ENCODE measurements around the gene FRMPD1. TPM values are rescaled to one million over a fixed set of nuclear protein-coding genes. Genes with fewer than 3 reads are reported as not detected.

Gene FRMPD1
- total and polyA plus RNA-seq, 10 of the 15 experiments (the other 5 are each of a cell fraction or from before 2014, with no cell fraction given) = 0.01 to 0.08 (median 0.05) TPM; not detected in 6

- no peak for TF ChIP-seq SREBF2 (IDR thresholded peaks at IDR 0.05; ENCODE audit: low read length)
- no peak for TF ChIP-seq SP1 (IDR thresholded peaks at IDR 0.05; ENCODE audit: low read depth, low read length)
- TF ChIP-seq HDGF (IDR thresholded peaks at IDR 0.05) = no peak
- TF ChIP-seq, protein P1, sequence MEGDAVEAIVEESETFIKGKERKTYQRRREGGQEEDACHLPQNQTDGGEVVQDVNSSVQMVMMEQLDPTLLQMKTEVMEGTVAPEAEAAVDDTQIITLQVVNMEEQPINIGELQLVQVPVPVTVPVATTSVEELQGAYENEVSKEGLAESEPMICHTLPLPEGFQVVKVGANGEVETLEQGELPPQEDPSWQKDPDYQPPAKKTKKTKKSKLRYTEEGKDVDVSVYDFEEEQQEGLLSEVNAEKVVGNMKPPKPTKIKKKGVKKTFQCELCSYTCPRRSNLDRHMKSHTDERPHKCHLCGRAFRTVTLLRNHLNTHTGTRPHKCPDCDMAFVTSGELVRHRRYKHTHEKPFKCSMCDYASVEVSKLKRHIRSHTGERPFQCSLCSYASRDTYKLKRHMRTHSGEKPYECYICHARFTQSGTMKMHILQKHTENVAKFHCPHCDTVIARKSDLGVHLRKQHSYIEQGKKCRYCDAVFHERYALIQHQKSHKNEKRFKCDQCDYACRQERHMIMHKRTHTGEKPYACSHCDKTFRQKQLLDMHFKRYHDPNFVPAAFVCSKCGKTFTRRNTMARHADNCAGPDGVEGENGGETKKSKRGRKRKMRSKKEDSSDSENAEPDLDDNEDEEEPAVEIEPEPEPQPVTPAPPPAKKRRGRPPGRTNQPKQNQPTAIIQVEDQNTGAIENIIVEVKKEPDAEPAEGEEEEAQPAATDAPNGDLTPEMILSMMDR (IDR thresholded peaks at IDR 0.05 in 2 of 3, conservative IDR thresholded peaks at IDR 0.05 in 1 of 3; ENCODE audit: control insufficient read depth in 2 of 3, extremely low read depth in 1 of 3, insufficient read depth in 1 of 3, low read depth in 3 of 3, low read length in 3 of 3) = no peak
- TF ChIP-seq, protein P2, sequence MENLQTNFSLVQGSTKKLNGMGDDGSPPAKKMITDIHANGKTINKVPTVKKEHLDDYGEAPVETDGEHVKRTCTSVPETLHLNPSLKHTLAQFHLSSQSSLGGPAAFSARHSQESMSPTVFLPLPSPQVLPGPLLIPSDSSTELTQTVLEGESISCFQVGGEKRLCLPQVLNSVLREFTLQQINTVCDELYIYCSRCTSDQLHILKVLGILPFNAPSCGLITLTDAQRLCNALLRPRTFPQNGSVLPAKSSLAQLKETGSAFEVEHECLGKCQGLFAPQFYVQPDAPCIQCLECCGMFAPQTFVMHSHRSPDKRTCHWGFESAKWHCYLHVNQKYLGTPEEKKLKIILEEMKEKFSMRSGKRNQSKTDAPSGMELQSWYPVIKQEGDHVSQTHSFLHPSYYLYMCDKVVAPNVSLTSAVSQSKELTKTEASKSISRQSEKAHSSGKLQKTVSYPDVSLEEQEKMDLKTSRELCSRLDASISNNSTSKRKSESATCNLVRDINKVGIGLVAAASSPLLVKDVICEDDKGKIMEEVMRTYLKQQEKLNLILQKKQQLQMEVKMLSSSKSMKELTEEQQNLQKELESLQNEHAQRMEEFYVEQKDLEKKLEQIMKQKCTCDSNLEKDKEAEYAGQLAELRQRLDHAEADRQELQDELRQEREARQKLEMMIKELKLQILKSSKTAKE (IDR thresholded peaks at IDR 0.05; ENCODE audit: low read depth, poor library complexity, severe bottlenecking) = no peak
- TF ChIP-seq, protein P3, sequence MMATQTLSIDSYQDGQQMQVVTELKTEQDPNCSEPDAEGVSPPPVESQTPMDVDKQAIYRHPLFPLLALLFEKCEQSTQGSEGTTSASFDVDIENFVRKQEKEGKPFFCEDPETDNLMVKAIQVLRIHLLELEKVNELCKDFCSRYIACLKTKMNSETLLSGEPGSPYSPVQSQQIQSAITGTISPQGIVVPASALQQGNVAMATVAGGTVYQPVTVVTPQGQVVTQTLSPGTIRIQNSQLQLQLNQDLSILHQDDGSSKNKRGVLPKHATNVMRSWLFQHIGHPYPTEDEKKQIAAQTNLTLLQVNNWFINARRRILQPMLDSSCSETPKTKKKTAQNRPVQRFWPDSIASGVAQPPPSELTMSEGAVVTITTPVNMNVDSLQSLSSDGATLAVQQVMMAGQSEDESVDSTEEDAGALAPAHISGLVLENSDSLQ (IDR thresholded peaks at IDR 0.05) = no peak
- TF ChIP-seq FOS (IDR thresholded peaks at IDR 0.05; ENCODE audit: borderline replicate concordance, extremely low read depth, insufficient read length) = no peak
- 0 out of 2 replicates have a peak, but pooled peaks have one; percentile 36 for TF ChIP-seq YY1 (IDR thresholded peaks at IDR 0.05; ENCODE audit: low read depth, low read length)
- 0 out of 2 replicates have a peak, but pooled peaks have one; percentile 19 for TF ChIP-seq PML (IDR thresholded peaks at IDR 0.05; ENCODE audit: low read length)
- TF ChIP-seq, protein P4, sequence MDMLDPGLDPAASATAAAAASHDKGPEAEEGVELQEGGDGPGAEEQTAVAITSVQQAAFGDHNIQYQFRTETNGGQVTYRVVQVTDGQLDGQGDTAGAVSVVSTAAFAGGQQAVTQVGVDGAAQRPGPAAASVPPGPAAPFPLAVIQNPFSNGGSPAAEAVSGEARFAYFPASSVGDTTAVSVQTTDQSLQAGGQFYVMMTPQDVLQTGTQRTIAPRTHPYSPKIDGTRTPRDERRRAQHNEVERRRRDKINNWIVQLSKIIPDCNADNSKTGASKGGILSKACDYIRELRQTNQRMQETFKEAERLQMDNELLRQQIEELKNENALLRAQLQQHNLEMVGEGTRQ (IDR thresholded peaks at IDR 0.05; ENCODE audit: borderline replicate concordance, low read depth, low read length) = peak; percentile 12; the same call in 1 of the 2 replicates
- no peak for TF ChIP-seq RAD21 (IDR thresholded peaks at IDR 0.05; ENCODE audit: insufficient read depth, low read depth, low read length)
- no peak for TF ChIP-seq EP300 (IDR thresholded peaks at IDR 0.05; ENCODE audit: borderline replicate concordance in 1 of 2, control insufficient read depth in 1 of 2, low read depth in 2 of 2, low read length in 2 of 2)
- peak; percentile 38; the same call in 1 of the 2 replicates for TF ChIP-seq NKRF (conservative IDR thresholded peaks at IDR 0.05)
- TF ChIP-seq RB1 (IDR thresholded peaks at IDR 0.05; ENCODE audit: borderline replicate concordance) = no peak
- TF ChIP-seq FOXK2 (IDR thresholded peaks at IDR 0.05) = no peak
- TF ChIP-seq ATF3 (IDR thresholded peaks at IDR 0.05; ENCODE audit: borderline replicate concordance, extremely low read depth, low read depth, low read length) = no peak
- TF ChIP-seq CHD1 (IDR thresholded peaks at IDR 0.05; ENCODE audit: low read depth, low read length) = no peak
- peak; percentile 66; the same call in 1 of the 2 replicates for TF ChIP-seq CREM (IDR thresholded peaks at IDR 0.05; ENCODE audit: low read depth)
- no peak for TF ChIP-seq PAX8 (IDR thresholded peaks at IDR 0.05)
- TF ChIP-seq CREB1 (IDR thresholded peaks at IDR 0.05; ENCODE audit: low read depth) = peak; percentile 79
Observed at GRCh38 chr9:37753489-37754190, 102.9 kb downstream of the FRMPD1 start, which contains the start of gene TRMT10B (continued).

Measured in GM12878 (cell line).